Smooth muscle cell (in vitro differentiated cells): ENCODE results near the gene DENND2A. TPM values are rescaled to one million over a fixed set of nuclear protein-coding genes. Genes with fewer than 3 reads are reported as not detected.
A peak's percentile ranks its signal among the peaks of the same experiment; 100 is the strongest.

Experiments used
- DNase-seq: peaks from one replicate; lab custom pipeline; 2025; ENCODE audit not compliant: unreplicated experiment; lab: John Stamatoyannopoulos, UW
- H2AFZ ChIP-seq: fragments of 200-600 bp; sonication (generic); 2 replicates; pipeline ENCODE4 v1.6.0; 2016; ENCODE audit warnings: antibody characterized with exemption, low read depth, mild to moderate bottlenecking
- H3F3A ChIP-seq: fragments of 200-600 bp; sonication (generic); 2 replicates; pipeline ENCODE4 v1.6.0; 2017; ENCODE audit warnings: antibody characterized with exemption, low read depth
- H3K27ac ChIP-seq: fragments of 200-600 bp; sonication (generic); 2 replicates; pipeline ENCODE4 v1.5.1; 2016; ENCODE audit warnings: low read depth, mild to moderate bottlenecking
- H3K27me3 ChIP-seq: fragments of 200-600 bp; sonication (generic); 2 replicates; pipeline ENCODE4 v1.6.1; 2016; ENCODE audit warnings: low read depth, mild to moderate bottlenecking
- H3K36me3 ChIP-seq: fragments of 200-600 bp; sonication (generic); 2 replicates; pipeline ENCODE4 v1.5.1; 2016; ENCODE audit warnings: low read depth
- H3K4me1 ChIP-seq: fragments of 200-600 bp; sonication (generic); 2 replicates; pipeline ENCODE4 v1.5.1; 2016; ENCODE audit warnings: low read depth
- H3K4me2 ChIP-seq: fragments of 200-600 bp; sonication (generic); 2 replicates; pipeline ENCODE4 v1.6.0; 2016; ENCODE audit warnings: mild to moderate bottlenecking
- H3K4me3 ChIP-seq: fragments of 200-600 bp; sonication (generic); 2 replicates; pipeline ENCODE4 v1.5.1; 2016; ENCODE audit warnings: mild to moderate bottlenecking
- H3K79me2 ChIP-seq: fragments of 200-600 bp; sonication (generic); 2 replicates; pipeline ENCODE4 v1.6.0; 2016; ENCODE audit warnings: low read depth, mild to moderate bottlenecking
- H3K9ac ChIP-seq: fragments of 200-600 bp; sonication (generic); 2 replicates; pipeline ENCODE4 v1.6.0; 2016; ENCODE audit warnings: low read depth
- H3K9me3 ChIP-seq: fragments of 200-600 bp; sonication (generic); replicated peaks from 2 replicates; pipeline ENCODE4 v1.5.1; 2016; ENCODE audit warnings: low read depth
- H4K20me1 ChIP-seq: fragments of 200-600 bp; sonication (generic); 2 replicates; pipeline ENCODE4 v1.6.0; 2016; ENCODE audit warnings: low read depth
- WGBS: methylation state at CpG from one replicate; pipeline ENCODE4 v1.1.7; 2016; ENCODE audit warnings: low lambda C conversion rate; 5-methylcytosine and 5-hydroxymethylcytosine counted together
- polyA plus RNA-seq: library from polyadenylated mRNA; unstranded; fragments of >200 nt; fragmentation: Nextera tagmentation; extraction: Ambion mirVana; gene quantifications from 2 replicates; pipeline ENCODE4 v1.2.1, GENCODE V29; 2016
- total RNA-seq: library from RNA; depleted of rRNA; stranded (reverse); fragments of >200 nt; gene quantifications from 2 replicates; pipeline ENCODE4 v1.2.3, GENCODE V29; 2014
- TF ChIP-seq, protein P1 (sequence below): fragments of 200-600 bp; sonication (generic); IDR thresholded peaks from 2 replicates; pipeline ENCODE4 v1.5.1; 2017; ENCODE audit warnings: borderline replicate concordance, mild to moderate bottlenecking, antibody characterized with exemption; ENCODE audit not compliant: insufficient read depth, poor library complexity, severe bottlenecking

DENND2A gene
- total and polyA plus RNA-seq, 2 experiments from 2014 or later = 1.8 to 4.6 TPM

DNA sequence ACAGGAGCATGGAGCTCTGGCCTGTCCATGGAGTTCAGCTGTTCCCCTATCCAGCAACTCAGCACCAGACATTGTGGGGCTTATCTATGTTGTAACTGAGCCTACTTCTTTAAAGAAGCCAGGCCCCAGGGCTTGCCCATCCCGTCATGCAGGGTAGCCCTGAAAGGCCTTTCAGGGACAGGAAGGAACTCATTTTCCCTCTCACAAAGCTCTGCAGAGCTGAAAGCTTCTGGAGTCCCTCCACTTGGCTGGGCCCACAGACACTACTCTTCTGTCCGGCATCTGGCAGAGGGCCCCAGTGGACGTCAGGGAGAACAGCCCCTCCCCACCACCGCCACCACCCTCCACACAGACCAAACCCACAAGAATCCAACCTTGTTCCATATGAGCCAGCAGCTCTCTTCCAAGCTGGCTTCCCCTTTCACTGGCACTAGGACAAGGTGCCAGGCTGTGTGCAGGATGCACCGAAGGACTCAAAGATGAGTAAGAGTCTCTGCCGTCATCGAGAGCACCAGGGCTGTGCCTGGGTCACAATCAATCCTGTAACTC is 33.1 kb downstream of the DENND2A start:
- Histone ChIP-seq H3K79me2 (no peaks in the 10 kb centered on the region), H3F3A (no peaks in the 10 kb centered on the region), H3K9ac (no peak overlapping the region), H3K4me2 (no peak overlapping the region), H3K4me3 (no peak overlapping the region), H3K9me3 (no peaks in the 10 kb centered on the region), H3K4me1 (no peaks in the 10 kb centered on the region), H3K27ac (peak overlapping the region; percentile 17), H3K27me3 (no peaks in the 10 kb centered on the region), H4K20me1 (no peaks in the 10 kb centered on the region), H2AFZ (no peak overlapping the region), H3K36me3 (no peaks in the 10 kb centered on the region)
- DNase-seq = peak; percentile 22
- 35% methylated on average over 7 of the region's 7 CpGs for WGBS
- TF ChIP-seq, protein P1, sequence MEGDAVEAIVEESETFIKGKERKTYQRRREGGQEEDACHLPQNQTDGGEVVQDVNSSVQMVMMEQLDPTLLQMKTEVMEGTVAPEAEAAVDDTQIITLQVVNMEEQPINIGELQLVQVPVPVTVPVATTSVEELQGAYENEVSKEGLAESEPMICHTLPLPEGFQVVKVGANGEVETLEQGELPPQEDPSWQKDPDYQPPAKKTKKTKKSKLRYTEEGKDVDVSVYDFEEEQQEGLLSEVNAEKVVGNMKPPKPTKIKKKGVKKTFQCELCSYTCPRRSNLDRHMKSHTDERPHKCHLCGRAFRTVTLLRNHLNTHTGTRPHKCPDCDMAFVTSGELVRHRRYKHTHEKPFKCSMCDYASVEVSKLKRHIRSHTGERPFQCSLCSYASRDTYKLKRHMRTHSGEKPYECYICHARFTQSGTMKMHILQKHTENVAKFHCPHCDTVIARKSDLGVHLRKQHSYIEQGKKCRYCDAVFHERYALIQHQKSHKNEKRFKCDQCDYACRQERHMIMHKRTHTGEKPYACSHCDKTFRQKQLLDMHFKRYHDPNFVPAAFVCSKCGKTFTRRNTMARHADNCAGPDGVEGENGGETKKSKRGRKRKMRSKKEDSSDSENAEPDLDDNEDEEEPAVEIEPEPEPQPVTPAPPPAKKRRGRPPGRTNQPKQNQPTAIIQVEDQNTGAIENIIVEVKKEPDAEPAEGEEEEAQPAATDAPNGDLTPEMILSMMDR = no peak

DNA sequence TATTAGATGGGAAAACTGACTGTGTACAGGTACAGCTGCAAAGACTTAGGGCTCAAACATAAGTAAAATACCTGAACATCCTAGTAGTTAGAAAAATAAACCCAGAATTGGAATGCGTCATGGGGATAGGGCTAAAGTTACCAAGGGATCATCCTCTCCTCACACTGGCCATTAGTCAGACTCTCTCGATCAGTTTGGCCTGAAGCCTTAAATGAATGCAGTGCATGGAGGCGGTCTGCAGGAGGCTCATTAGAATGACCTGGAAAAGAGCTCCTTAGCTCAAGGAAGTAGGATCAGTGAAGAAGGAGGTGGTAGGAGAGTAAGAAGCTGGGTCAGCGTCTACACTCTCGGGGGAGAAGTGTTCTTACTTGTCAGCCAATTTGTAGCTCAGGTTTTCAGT is 35.3 kb downstream of the DENND2A start:
- H2AFZ ChIP-seq = no peak overlapping the region
- no peaks in the 10 kb centered on the region for H4K20me1 ChIP-seq
- H3K4me3 ChIP-seq = no peak overlapping the region
- no peaks in the 10 kb centered on the region for H3K4me1 ChIP-seq
- H3K79me2 ChIP-seq = no peaks in the 10 kb centered on the region
- no peaks in the 10 kb centered on the region for H3K36me3 ChIP-seq
- peak overlapping the region; percentile 96 for H3K27ac ChIP-seq
- no peak for DNase-seq
- peak overlapping the region; percentile 82 for H3K9ac ChIP-seq
- no peaks in the 10 kb centered on the region for H3K27me3 ChIP-seq
- TF ChIP-seq, protein P1 = no peak
- H3F3A ChIP-seq = no peaks in the 10 kb centered on the region
- H3K9me3 ChIP-seq = no peaks in the 10 kb centered on the region
- WGBS = 62% methylated on average over 5 of the region's 5 CpGs
- H3K4me2 ChIP-seq = peak overlapping the region; percentile 44

DNA sequence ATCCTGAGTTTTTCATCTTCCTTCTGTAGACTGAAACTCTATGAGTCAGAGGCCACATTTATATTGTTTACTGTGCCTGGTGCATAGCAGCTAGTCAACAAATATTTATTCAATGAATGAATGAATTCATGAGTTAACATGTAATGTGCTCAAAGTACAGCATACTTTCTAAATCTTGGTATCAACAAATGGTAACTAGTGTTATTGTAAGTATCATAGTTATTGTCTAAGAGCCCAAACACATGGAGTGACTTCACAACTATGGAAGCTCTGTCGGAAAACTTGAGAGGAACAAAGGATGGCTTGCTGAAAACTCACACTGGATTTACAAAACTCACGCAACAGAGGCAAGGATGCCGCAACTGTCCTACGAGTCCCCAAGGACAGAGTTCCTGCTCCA is 35.9 kb downstream of the DENND2A start:
- H3K27ac ChIP-seq = peak overlapping the region; percentile 96
- peak overlapping the region; percentile 82 for H3K9ac ChIP-seq
- TF ChIP-seq, protein P1 = no peak
- H4K20me1 ChIP-seq = no peaks in the 10 kb centered on the region
- no peak overlapping the region for H2AFZ ChIP-seq
- H3F3A ChIP-seq = no peaks in the 10 kb centered on the region
- H3K4me3 ChIP-seq = no peak overlapping the region
- H3K9me3 ChIP-seq = no peaks in the 10 kb centered on the region
- peaks cover 1% of the 10 kb centered on the region for H3K79me2 ChIP-seq
- WGBS = 41% methylated on average over 4 of the region's 4 CpGs
- H3K4me2 ChIP-seq = peak overlapping the region; percentile 44
- no peaks in the 10 kb centered on the region for H3K36me3 ChIP-seq
- no peaks in the 10 kb centered on the region for H3K27me3 ChIP-seq
- DNase-seq = no peak
- H3K4me1 ChIP-seq = no peaks in the 10 kb centered on the region

DNA sequence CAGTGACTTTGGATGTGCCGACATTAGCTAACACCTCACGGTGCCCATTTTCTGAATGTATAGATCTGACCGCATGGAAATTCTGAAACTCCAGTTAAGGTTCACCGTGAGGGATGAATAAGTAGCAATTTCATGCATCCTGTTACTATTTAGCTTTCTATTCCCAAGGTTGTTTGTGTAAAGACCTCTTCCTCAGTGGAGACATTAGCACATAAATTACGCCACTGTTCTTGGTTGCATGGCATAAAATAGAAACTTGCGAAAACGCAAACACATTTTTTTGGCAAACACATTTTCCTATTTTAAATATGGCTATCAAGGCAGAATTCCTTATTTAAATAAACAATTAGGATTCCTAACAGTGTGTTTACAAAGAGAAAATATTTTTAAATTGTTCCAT is 36.5 kb downstream of the DENND2A start:
- no peaks in the 10 kb centered on the region for H3K9me3 ChIP-seq
- H3K79me2 ChIP-seq = peaks cover 3% of the 10 kb centered on the region
- peak overlapping the region; percentile 71 for H3K9ac ChIP-seq
- no peak for DNase-seq
- peak overlapping the region; percentile 96 for H3K27ac ChIP-seq
- WGBS = 94% methylated on average over 7 of the region's 7 CpGs
- TF ChIP-seq, protein P1 = no peak
- no peaks in the 10 kb centered on the region for H3K36me3 ChIP-seq
- H3K4me2 ChIP-seq = peak overlapping the region; percentile 29
- no peaks in the 10 kb centered on the region for H4K20me1 ChIP-seq
- H3K4me1 ChIP-seq = no peaks in the 10 kb centered on the region
- no peaks in the 10 kb centered on the region for H3F3A ChIP-seq
- H3K27me3 ChIP-seq = no peaks in the 10 kb centered on the region
- no peak overlapping the region for H2AFZ ChIP-seq
- no peak overlapping the region for H3K4me3 ChIP-seq
